Mesothelial cell of epicardium (in vitro differentiated cells): ENCODE results near the gene HBS1L. TPM values are rescaled to one million over a fixed set of nuclear protein-coding genes. Genes with fewer than 3 reads are reported as not detected.

Experiments used
- DNase-seq, 2 experiments: peaks; one replicate each; pipeline ENCODE4 v3.0.0; 2021; ENCODE audit warnings: low spot score in 2 of 2; ENCODE audit not compliant: unreplicated experiment in 2 of 2
- H3K27ac Mint-ChIP-seq: 2 replicates; pipeline ENCODE4 v1.8.0; 2021; ENCODE audit warnings: mixed read lengths
- H3K27me3 Mint-ChIP-seq: 2 replicates; pipeline ENCODE4 v1.8.0; 2021; ENCODE audit warnings: low read depth, mixed read lengths
- H3K36me3 Mint-ChIP-seq: 2 replicates; pipeline ENCODE4 v1.8.0; 2021; ENCODE audit warnings: mixed read lengths
- H3K4me1 Mint-ChIP-seq: 2 replicates; pipeline ENCODE4 v1.8.0; 2021; ENCODE audit warnings: mixed read lengths
- H3K4me3 Mint-ChIP-seq: 2 replicates; pipeline ENCODE4 v1.8.0; 2021; ENCODE audit warnings: mild to moderate bottlenecking, moderate library complexity, mixed read lengths
- H3K9me3 Mint-ChIP-seq: 2 replicates; pipeline ENCODE4 v1.8.0; 2021; ENCODE audit warnings: mixed read lengths
- CTCF ChIP-seq: fragments of 200-600 bp; sonication (generic); IDR thresholded peaks from one replicate; pipeline ENCODE4 v1.5.0; 2021; ENCODE audit warnings: antibody characterized with exemption; ENCODE audit not compliant: unreplicated experiment
- total RNA-seq: library from RNA; stranded (reverse); gene quantifications from 3 replicates; pipeline ENCODE4 v1.2.1, GENCODE V29; 2021

HBS1L gene
- total RNA-seq, 1 donor from 2014 or later = 75.7 TPM

GRCh38 chr6:134999107-134999506 lies 55.5 kb downstream of the HBS1L start:
- H3K4me1 Mint-ChIP-seq = peaks cover 6% of the 10 kb centered on the region
- no peak for DNase-seq

GRCh38 chr6:134997133-134997995 lies 57.3 kb downstream of the HBS1L start:
- no peak for DNase-seq
- Mint-ChIP-seq H3K27me3 (no peaks in the 10 kb centered on the region), H3K4me1 (peaks cover 6% of the 10 kb centered on the region), H3K9me3 (no peaks in the 10 kb centered on the region), H3K27ac (no peak overlapping the region), H3K36me3 (peaks cover 13% of the 10 kb centered on the region), H3K4me3 (no peak overlapping the region)
- TF ChIP-seq CTCF = no peak

More at GRCh38 chr6:134999107-134999506, 55.5 kb downstream of the HBS1L start:
- Mint-ChIP-seq H3K27ac (no peak overlapping the region), H3K27me3 (no peaks in the 10 kb centered on the region), H3K4me3 (no peak overlapping the region), H3K9me3 (no peaks in the 10 kb centered on the region), H3K36me3 (peaks cover 11% of the 10 kb centered on the region)
- TF ChIP-seq CTCF = no peak

- Mint-ChIP-seq H3K4me1 (peaks cover 6% of the 10 kb centered on the region), H3K27me3 (no peaks in the 10 kb centered on the region), H3K36me3 (peaks cover 12% of the 10 kb centered on the region), H3K9me3 (no peaks in the 10 kb centered on the region), H3K4me3 (no peak overlapping the region), H3K27ac (no peak overlapping the region)
- DNase-seq = no peak
- no peak for TF ChIP-seq CTCF
These were observed 59.1 kb downstream of the HBS1L start for GRCh38 chr6:134995536-134995935.

GRCh38 chr6:134994431-134994830 lies 60.2 kb downstream of the HBS1L start:
- H3K4me3 Mint-ChIP-seq = no peak overlapping the region
- H3K4me1 Mint-ChIP-seq = peaks cover 6% of the 10 kb centered on the region
- no peak overlapping the region for H3K27ac Mint-ChIP-seq
- DNase-seq = no peak
- H3K36me3 Mint-ChIP-seq = peaks cover 11% of the 10 kb centered on the region
- no peaks in the 10 kb centered on the region for H3K9me3 Mint-ChIP-seq
- H3K27me3 Mint-ChIP-seq = no peaks in the 10 kb centered on the region
- no peak for TF ChIP-seq CTCF

DNA sequence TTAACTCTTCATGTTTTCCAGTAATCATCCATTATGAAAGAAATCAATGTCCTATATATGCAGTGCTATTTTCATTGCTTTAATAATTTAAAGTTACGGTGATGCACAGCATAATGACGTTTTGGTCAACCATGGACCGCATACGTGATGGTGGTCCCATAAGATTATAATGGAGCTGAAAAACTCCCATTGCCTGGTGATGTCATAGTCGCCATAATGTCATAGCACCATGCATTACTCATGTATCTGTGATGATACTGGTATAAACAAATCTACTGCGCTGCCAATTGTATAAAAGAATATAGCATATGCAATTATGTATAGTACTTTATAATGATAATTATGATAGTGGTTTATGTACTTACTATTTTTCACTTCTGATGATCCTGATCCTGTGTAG lies 62.5 kb downstream of the HBS1L start:
- no peaks in the 10 kb centered on the region for H3K27me3 Mint-ChIP-seq
- peaks cover 6% of the 10 kb centered on the region for H3K4me1 Mint-ChIP-seq
- peaks cover 3% of the 10 kb centered on the region for H3K9me3 Mint-ChIP-seq
- no peak overlapping the region for H3K4me3 Mint-ChIP-seq
- peaks cover 14% of the 10 kb centered on the region for H3K36me3 Mint-ChIP-seq
- H3K27ac Mint-ChIP-seq = no peak overlapping the region
- DNase-seq = no peak
- TF ChIP-seq CTCF = no peak
